ENCODE results near the gene AURKA. TPM values are rescaled to one million over a fixed set of nuclear protein-coding genes. Genes with fewer than 3 reads are reported as not detected.

The AURKA gene
- total and polyA plus RNA-seq, 2 of the 8 experiments (the other 6 are each of a cell fraction or from before 2014, with no cell fraction given) = 45.8 to 84.8 TPM

DNA sequence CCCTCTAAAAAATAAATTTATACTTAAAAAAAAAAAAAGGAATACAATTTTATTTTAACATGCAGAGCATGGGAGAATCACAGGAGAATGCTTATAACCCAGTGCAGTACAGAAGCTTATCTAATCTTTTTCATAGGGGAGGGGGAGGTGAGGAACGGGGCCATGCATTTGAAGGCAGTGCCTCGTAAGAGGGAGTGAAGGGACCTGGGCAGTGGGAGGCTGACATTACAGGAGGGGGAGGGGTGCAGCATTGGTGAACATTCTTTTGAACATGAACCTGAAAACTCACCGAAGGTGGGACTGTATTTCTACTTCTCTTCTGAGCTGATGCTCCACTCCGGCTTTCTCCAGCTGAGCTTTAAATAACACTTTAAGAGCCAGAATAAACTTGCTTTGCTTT lies 9.3 kb downstream of the AURKA start:
- no peak overlapping the region for H3K4me2 ChIP-seq (ENCODE audit: insufficient read depth in 1 of 2, low read depth in 2 of 2, low read length in 2 of 2)
- no peak overlapping the region for H2BK120ac ChIP-seq (replicated peaks; ENCODE audit: low read depth, low read length)
- CTCF ChIA-PET (ENCODE audit: partially characterized antibody) = interaction anchor here (0.6 to 1.4 kb wide), 3 partner anchors 9 to 64 kb away, joined by 3 to 4 read pairs (median 4); partner anchors contain the start of genes AURKA and CSTF1
- H2BK5ac ChIP-seq (ENCODE audit: low read depth, low read length) = no peak overlapping the region
- H2BK20ac ChIP-seq (ENCODE audit: low read length) = no peak overlapping the region
- peaks cover 0 to 66% of the 10 kb centered on the region in 2 experiments; a peak in 2 of 4 replicates for H3K79me2 ChIP-seq (ENCODE audit: control insufficient read depth in 1 of 2, insufficient read depth in 2 of 2, low read length in 2 of 2)
- DNase-seq (ENCODE audit: low read depth in 1 of 2, low spot score in 2 of 2) (no peak), FAIRE-seq (no peak)
- peaks cover 22 to 73% (median 66%) of the 10 kb centered on the region in 4 experiments for H3K36me3 ChIP-seq (ENCODE audit: control insufficient read depth in 2 of 4, insufficient read depth in 4 of 4, low read length in 3 of 4)
- no peak overlapping the region for H2BK15ac ChIP-seq (ENCODE audit: low read length)
- no peak overlapping the region for H3K27ac ChIP-seq (ENCODE audit: low read depth, low read length)
- no peak overlapping the region for H3K14ac ChIP-seq (ENCODE audit: insufficient read length)
- H3K9me3 ChIP-seq (ENCODE audit: insufficient read depth in 2 of 2, low read depth in 1 of 2, low read length in 1 of 2) = no peaks in the 10 kb centered on the region
- no peak overlapping the region for H4K5ac ChIP-seq (ENCODE audit: insufficient read length, low read depth, low read length)
- H2AK5ac ChIP-seq (ENCODE audit: low read depth, low read length) = no peak overlapping the region
- H3K23me2 ChIP-seq (ENCODE audit: low read depth, low read length) = no peaks in the 10 kb centered on the region
- H3K56ac ChIP-seq (replicated peaks; ENCODE audit: insufficient read length, low read depth, low read length) = no peak overlapping the region
- no peak overlapping the region for H3K9ac ChIP-seq (replicated peaks in 1 of 4; ENCODE audit: extremely low read depth in 1 of 4, low read depth in 3 of 4, low read length in 3 of 4)
- no peak overlapping the region for H2AFZ ChIP-seq (ENCODE audit: low read length)
- H4K20me1 ChIP-seq (replicated peaks in 1 of 2; ENCODE audit: control insufficient read depth in 1 of 2, insufficient read depth in 2 of 2, low read length in 2 of 2) = peaks cover 4 to 14% of the 10 kb centered on the region in 2 experiments
- H2BK12ac ChIP-seq (ENCODE audit: low read depth, low read length) = no peak overlapping the region
- H3K18ac ChIP-seq (ENCODE audit: extremely low read depth, low read length) = no peak overlapping the region
- H3K4ac ChIP-seq (replicated peaks; ENCODE audit: insufficient read length, low read depth, low read length) = no peak overlapping the region
- H3K27me3 ChIP-seq (replicated peaks in 1 of 4; ENCODE audit: control insufficient read depth in 3 of 4, extremely low read depth in 1 of 4, insufficient read depth in 3 of 4, low read length in 3 of 4) = no peaks in the 10 kb centered on the region
- no peak overlapping the region for H4K8ac ChIP-seq (ENCODE audit: extremely low read depth, insufficient read depth, low read length)
- H3K23ac ChIP-seq (ENCODE audit: insufficient read length) = no peak overlapping the region
- POLR2A ChIA-PET (ENCODE audit: partially characterized antibody) = interaction anchor here (1.6 to 2.6 kb wide), 4 partner anchors 8 to 10 kb away, joined by 4 to 8 read pairs (median 6); partner anchors contain the start of genes AURKA and CSTF1
- no peak overlapping the region for H3K4me3 ChIP-seq (ENCODE audit: extremely low read depth in 1 of 4, insufficient read depth in 2 of 4, low read depth in 3 of 4, low read length in 4 of 4)
- peaks cover 5% of the 10 kb centered on the region; the same call in 1 of the 2 replicates for H3K79me1 ChIP-seq (ENCODE audit: low read depth, low read length)
- WGBS, 2 experiments (ENCODE audit: extremely low coverage in 1 of 2, insufficient coverage in 1 of 2, insufficient read length in 1 of 2, insufficient replicate concordance in 2 of 2, low coverage in 1 of 2, low lambda C conversion rate in 2 of 2, missing lambda C conversion rate in 1 of 2) = 82% methylated on average over 4 of the region's 4 CpGs; no CpG with 5 or more reads in 1 of the 2 experiments
- no peaks in the 10 kb centered on the region; a peak in 1 of 7 replicates for H3K4me1 ChIP-seq (replicated peaks in 1 of 4; ENCODE audit: control insufficient read depth in 3 of 4, insufficient read depth in 4 of 4, low read length in 3 of 4)
- H4K91ac ChIP-seq (replicated peaks; ENCODE audit: insufficient read length, low read length) = no peak overlapping the region
- TF ChIP-seq CEBPB (IDR thresholded peaks at IDR 0.05; ENCODE audit: low read depth, low read length) (no peak), SP4 (IDR thresholded peaks at IDR 0.05; ENCODE audit: low read length) (no peak), RNF2 (IDR thresholded peaks at IDR 0.05; ENCODE audit: borderline replicate concordance, low read depth, low read length, missing control alignments, poor library complexity, severe bottlenecking) (no peak), NANOG (IDR thresholded peaks at IDR 0.05; ENCODE audit: insufficient read depth, low read depth, low read length, poor library complexity, severe bottlenecking) (no peak), RBBP5 (IDR thresholded peaks at IDR 0.05; ENCODE audit: borderline replicate concordance, low read depth, low read length) (no peak), JUND (IDR thresholded peaks at IDR 0.05; ENCODE audit: low read length) (no peak), PHF8 (conservative IDR thresholded peaks at IDR 0.05; ENCODE audit: low read depth, low read length) (no peak), TCF12 (IDR thresholded peaks at IDR 0.05; ENCODE audit: low read depth, low read length) (no peak), TAF1 (IDR thresholded peaks at IDR 0.05; ENCODE audit: low read depth, low read length) (no peak)
- TF ChIP-seq, protein P1, sequence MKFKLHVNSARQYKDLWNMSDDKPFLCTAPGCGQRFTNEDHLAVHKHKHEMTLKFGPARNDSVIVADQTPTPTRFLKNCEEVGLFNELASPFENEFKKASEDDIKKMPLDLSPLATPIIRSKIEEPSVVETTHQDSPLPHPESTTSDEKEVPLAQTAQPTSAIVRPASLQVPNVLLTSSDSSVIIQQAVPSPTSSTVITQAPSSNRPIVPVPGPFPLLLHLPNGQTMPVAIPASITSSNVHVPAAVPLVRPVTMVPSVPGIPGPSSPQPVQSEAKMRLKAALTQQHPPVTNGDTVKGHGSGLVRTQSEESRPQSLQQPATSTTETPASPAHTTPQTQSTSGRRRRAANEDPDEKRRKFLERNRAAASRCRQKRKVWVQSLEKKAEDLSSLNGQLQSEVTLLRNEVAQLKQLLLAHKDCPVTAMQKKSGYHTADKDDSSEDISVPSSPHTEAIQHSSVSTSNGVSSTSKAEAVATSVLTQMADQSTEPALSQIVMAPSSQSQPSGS (IDR thresholded peaks at IDR 0.05; ENCODE audit: low read length) = no peak
- TF ChIP-seq, protein P2, sequence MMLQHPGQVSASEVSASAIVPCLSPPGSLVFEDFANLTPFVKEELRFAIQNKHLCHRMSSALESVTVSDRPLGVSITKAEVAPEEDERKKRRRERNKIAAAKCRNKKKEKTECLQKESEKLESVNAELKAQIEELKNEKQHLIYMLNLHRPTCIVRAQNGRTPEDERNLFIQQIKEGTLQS (IDR thresholded peaks at IDR 0.05; ENCODE audit: insufficient read depth, low read depth, low read length) = no peak

All from H1 (cell line).